KMS-11 (cell line): ENCODE results near the gene GDI1.

Experiments
- H2AFZ ChIP-seq: fragments of 200-600 bp; sonication (generic); 2 replicates; pipeline ENCODE4 v1.6.1; 2016; ENCODE audit warnings: antibody characterized with exemption, mixed run types, low read depth
- H3K27ac ChIP-seq: fragments of 200-600 bp; sonication (generic); 2 replicates; pipeline ENCODE4 v1.6.1; 2016; ENCODE audit warnings: mild to moderate bottlenecking, mixed run types
- H3K27me3 ChIP-seq: fragments of 200-600 bp; sonication (generic); 2 replicates; pipeline ENCODE4 v1.6.1; 2017; ENCODE audit warnings: mild to moderate bottlenecking, low read depth, mixed run types, moderate library complexity; ENCODE audit not compliant: insufficient read depth
- H3K36me3 ChIP-seq: fragments of 200-600 bp; sonication (generic); 2 replicates; pipeline ENCODE4 v1.6.1; 2017; ENCODE audit warnings: mild to moderate bottlenecking, mixed run types; ENCODE audit not compliant: insufficient read depth
- H3K4me1 ChIP-seq: fragments of 200-600 bp; sonication (generic); 2 replicates; pipeline ENCODE4 v1.6.1; 2016; ENCODE audit warnings: mild to moderate bottlenecking, low read depth, mixed run types; ENCODE audit not compliant: poor library complexity, severe bottlenecking
- H3K4me2 ChIP-seq: fragments of 200-600 bp; sonication (generic); 2 replicates; pipeline ENCODE4 v1.7.0; 2016; ENCODE audit warnings: mild to moderate bottlenecking, mixed run types
- H3K4me3 ChIP-seq: fragments of 200-600 bp; sonication (generic); IDR thresholded peaks from 2 replicates; pipeline ENCODE4 v1.6.1; 2017; ENCODE audit warnings: low read depth, low read length, mixed read lengths; ENCODE audit not compliant: insufficient read depth
- H3K79me2 ChIP-seq: fragments of 200-600 bp; sonication (generic); 2 replicates; pipeline ENCODE4 v1.6.1; 2016; ENCODE audit warnings: low read depth, mixed run types; ENCODE audit not compliant: insufficient read depth
- H3K9ac ChIP-seq: fragments of 200-600 bp; sonication (generic); 2 replicates; pipeline ENCODE4 v1.6.1; 2016; ENCODE audit warnings: mild to moderate bottlenecking, mixed run types
- H4K20me1 ChIP-seq: fragments of 200-600 bp; sonication (generic); 2 replicates; pipeline ENCODE4 v1.6.1; 2016; ENCODE audit warnings: mild to moderate bottlenecking, mixed run types; ENCODE audit not compliant: insufficient read depth
- TF ChIP-seq, protein P1 (sequence below): fragments of 200-600 bp; sonication (generic); conservative IDR thresholded peaks from 2 replicates; pipeline ENCODE4 v1.6.1; 2017; ENCODE audit warnings: low read depth, mild to moderate bottlenecking, antibody characterized with exemption, low read length, moderate library complexity, mixed read lengths

GDI1 gene

DNA sequence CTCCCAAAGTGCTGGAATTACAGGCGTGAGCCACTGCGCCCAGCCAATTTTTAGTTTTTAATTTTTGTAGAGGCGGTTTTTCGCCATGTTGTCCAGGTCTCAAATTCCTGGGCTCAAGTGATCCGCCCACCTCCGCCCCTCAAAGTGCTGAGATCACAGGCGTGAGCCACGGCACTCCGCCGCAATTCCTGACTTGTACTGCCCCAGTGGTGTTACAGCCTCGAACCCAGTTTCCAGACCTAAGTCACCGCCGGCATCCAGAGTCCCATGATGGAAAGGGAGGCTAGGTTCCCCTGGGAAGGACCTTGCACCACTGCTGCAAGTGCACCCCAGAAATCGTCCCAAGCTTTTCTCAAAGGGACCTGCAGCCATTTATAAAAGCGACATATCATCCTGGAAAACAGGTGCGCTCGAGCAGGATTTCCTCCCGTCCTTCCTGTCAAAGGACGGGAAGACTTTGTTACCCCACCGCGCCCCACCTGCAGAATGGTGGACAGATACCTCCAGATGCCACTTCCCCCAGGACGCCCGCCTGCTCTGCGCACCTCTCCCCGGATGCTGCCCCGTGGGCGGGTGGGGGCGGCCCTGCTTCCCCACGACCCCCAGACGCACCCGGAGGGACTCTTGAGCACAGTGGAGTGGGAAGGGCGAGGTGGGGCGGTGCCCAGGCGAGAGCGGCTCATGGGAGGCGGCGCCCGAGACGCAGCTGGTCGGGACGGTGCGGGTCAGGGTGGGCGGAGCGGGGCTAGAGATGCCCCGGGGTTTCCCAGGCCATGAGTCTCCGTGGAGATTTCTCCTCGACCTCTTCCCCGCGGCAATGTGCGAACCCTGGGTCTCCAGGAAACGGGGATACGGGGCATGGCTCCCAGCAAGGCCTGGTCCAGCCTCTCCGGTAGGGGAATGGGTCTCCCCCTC lies 39.7 kb upstream of the GDI1 start:
- H2AFZ ChIP-seq, result peak overlapping the region; percentile 52; the same call in 1 of the 2 replicates
- peak overlapping the region; percentile 99 for H3K27ac ChIP-seq
- H3K4me1 ChIP-seq, result peaks cover 4% of the 10 kb centered on the region
- H3K4me3 ChIP-seq, result no peak overlapping the region
- no peaks in the 10 kb centered on the region for H4K20me1 ChIP-seq
- H3K36me3 ChIP-seq, result 0 out of 2 replicates have a peak, but pooled peaks cover 7% of the 10 kb centered on the region
- no peaks in the 10 kb centered on the region for H3K27me3 ChIP-seq
- H3K4me2 ChIP-seq, result peak overlapping the region; percentile 50; the same call in 1 of the 2 replicates
- TF ChIP-seq, protein P1, sequence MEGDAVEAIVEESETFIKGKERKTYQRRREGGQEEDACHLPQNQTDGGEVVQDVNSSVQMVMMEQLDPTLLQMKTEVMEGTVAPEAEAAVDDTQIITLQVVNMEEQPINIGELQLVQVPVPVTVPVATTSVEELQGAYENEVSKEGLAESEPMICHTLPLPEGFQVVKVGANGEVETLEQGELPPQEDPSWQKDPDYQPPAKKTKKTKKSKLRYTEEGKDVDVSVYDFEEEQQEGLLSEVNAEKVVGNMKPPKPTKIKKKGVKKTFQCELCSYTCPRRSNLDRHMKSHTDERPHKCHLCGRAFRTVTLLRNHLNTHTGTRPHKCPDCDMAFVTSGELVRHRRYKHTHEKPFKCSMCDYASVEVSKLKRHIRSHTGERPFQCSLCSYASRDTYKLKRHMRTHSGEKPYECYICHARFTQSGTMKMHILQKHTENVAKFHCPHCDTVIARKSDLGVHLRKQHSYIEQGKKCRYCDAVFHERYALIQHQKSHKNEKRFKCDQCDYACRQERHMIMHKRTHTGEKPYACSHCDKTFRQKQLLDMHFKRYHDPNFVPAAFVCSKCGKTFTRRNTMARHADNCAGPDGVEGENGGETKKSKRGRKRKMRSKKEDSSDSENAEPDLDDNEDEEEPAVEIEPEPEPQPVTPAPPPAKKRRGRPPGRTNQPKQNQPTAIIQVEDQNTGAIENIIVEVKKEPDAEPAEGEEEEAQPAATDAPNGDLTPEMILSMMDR, result no peak
- peak overlapping the region; percentile 100 for H3K9ac ChIP-seq
- H3K79me2 ChIP-seq, result peaks cover 21% of the 10 kb centered on the region

DNA sequence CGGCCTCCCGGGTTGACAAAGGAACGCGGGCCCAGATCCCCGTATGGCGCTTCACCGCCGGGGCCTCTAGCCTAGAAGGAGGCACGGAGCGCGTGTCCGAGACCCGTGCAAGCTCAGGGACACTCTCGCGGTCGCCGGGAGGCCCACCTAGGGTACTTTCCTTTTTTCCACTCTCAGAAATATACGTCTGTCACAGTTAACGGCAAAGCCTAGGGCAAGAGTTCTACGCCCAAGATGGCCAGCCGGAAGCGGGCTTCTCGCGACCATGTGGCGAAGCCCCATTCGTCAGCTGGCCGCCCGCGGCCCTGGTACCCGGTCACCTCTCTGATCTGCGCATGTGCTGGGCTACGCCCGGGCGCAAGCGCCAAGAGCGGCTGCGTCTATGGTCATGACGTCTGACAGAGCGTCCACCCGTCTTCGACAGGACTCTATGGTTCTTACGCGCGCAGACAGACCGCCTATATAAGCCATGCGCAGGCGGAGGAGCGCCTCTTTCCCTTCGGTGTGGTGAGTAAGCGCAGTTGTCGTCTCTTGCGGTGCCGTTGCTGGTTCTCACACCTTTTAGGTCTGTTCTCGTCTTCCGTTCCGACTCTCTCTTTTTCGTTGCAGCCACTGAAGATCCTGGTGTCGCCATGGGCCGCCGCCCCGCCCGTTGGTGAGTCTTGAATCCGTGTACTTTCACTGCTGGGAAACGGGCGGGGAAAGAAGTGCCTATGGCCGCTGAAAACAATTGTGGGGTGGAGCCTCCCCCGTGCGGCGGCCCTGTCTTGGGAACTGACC lies 38.9 kb upstream of the GDI1 start, which contains the start of gene RPL10:
Gene RPL10, plus strand, starts transcription at position 490 of the 780 bp plus-strand sequence. Its CDS starts 143 bp downstream, at position 633.
- Histone ChIP-seq H3K27ac (peak within 1 kb of the TSS; percentile 99), H3K36me3 (0 out of 2 replicates have a peak, but pooled peaks cover 7% of the 10 kb centered on the region)

DNA sequence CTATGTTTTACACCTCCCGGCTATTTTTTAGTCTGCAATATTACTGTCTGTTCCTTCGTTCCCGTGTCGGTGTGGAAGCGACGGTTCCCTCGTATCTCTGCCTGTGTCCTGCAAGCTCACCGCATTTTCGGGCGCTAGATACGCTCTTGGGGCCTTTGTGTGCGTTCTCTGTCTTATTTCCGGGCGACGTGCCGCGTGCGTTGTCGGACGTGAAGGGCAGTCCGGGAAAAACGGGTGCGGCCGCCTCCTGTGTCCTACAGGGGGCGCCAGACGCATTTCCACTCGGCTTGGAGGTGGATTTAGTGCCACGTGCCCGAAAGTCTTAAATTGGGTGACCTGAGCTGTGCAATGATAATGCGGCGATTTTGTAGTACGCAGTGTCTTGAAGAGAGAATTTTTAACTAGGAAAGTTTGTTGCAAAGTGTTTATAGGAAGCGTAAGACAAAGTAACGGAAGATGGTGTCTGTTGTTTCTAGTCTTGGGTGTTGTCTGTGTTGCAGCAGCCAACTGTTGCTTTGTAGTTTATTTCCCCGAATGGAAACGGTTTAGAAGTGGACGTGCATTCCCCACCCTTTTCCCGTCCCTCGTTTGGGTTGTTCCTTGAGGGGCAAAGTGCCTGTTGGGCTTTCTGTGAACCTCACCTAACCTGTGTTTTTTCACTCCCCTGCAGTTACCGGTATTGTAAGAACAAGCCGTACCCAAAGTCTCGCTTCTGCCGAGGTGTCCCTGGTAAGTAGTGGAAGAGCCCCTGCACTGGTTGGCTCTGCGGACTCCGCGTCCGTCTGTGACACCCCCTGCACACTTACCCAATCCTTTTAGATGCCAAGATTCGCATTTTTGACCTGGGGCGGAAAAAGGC lies 38.1 kb upstream of the GDI1 start:
- no peaks in the 10 kb centered on the region for H4K20me1 ChIP-seq
- H3K27me3 ChIP-seq, result no peaks in the 10 kb centered on the region
- no peak overlapping the region for H3K4me3 ChIP-seq
- H3K4me1 ChIP-seq, result peaks cover 4% of the 10 kb centered on the region
- no peak overlapping the region for H2AFZ ChIP-seq
- H3K79me2 ChIP-seq, result peaks cover 21% of the 10 kb centered on the region
- peak overlapping the region; percentile 74 for H3K4me2 ChIP-seq
- peak overlapping the region; percentile 99 for H3K27ac ChIP-seq
- 0 out of 2 replicates have a peak, but pooled peaks cover 7% of the 10 kb centered on the region for H3K36me3 ChIP-seq
- TF ChIP-seq, protein P1, result peak; percentile 86
- H3K9ac ChIP-seq, result peak overlapping the region; percentile 100

More for the DNA sequence above, 38.9 kb upstream of the GDI1 start, which contains the start of gene RPL10:
- Histone ChIP-seq H2AFZ (peak within 1 kb of the TSS; percentile 52; the same call in 1 of the 2 replicates), H4K20me1 (no peaks in the 10 kb centered on the region), H3K4me2 (peak within 1 kb of the TSS; percentile 74), H3K9ac (peak within 1 kb of the TSS; percentile 100), H3K4me3 (no peak within 1 kb of the TSS), H3K79me2 (peaks cover 21% of the 10 kb centered on the region), H3K27me3 (no peaks in the 10 kb centered on the region), H3K4me1 (peaks cover 4% of the 10 kb centered on the region)
- TF ChIP-seq, protein P1, result no peak
